Measurements from ENCODE around the gene HSD11B1L. TPM values are rescaled to one million over a fixed set of nuclear protein-coding genes. Genes with fewer than 3 reads are reported as not detected.

HSD11B1L gene
- total RNA-seq, 4 donors from 2014 or later = 7.3 to 30.4 (median 15.8) TPM

DNA sequence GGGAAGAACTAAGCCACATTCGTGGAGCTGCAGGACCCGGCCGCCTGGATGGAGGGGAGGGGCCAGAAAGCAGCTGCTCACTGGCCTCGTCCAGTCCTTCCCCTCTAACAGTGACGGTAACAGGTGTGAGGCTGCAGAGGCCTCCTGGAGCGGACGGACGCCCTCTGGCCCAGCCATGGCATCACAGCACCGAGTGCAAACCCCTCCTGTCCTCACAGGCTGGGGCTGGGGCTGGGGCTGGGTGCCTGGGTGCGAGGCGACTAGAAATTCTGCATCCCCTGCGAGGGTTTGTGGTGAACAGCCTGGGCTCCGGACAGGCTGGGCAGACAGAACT is 4.1 kb upstream of the HSD11B1L start:
- no peaks in the 10 kb centered on the region for H3K9me3 ChIP-seq
- 83 to 86% methylated on average over 10 to 12 of the region's 13 CpGs for WGBS, 2 donors
- H3K27me3 ChIP-seq = no peaks in the 10 kb centered on the region
- no peak for TF ChIP-seq POLR2A (IDR thresholded peaks at IDR 0.05)
- TF ChIP-seq, protein P1, sequence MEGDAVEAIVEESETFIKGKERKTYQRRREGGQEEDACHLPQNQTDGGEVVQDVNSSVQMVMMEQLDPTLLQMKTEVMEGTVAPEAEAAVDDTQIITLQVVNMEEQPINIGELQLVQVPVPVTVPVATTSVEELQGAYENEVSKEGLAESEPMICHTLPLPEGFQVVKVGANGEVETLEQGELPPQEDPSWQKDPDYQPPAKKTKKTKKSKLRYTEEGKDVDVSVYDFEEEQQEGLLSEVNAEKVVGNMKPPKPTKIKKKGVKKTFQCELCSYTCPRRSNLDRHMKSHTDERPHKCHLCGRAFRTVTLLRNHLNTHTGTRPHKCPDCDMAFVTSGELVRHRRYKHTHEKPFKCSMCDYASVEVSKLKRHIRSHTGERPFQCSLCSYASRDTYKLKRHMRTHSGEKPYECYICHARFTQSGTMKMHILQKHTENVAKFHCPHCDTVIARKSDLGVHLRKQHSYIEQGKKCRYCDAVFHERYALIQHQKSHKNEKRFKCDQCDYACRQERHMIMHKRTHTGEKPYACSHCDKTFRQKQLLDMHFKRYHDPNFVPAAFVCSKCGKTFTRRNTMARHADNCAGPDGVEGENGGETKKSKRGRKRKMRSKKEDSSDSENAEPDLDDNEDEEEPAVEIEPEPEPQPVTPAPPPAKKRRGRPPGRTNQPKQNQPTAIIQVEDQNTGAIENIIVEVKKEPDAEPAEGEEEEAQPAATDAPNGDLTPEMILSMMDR (IDR thresholded peaks at IDR 0.05) = no peak
- no peak overlapping the region for H3K27ac ChIP-seq
- no peak overlapping the region for H3K4me3 ChIP-seq (replicated peaks in 1 of 3)
- peaks cover 8 to 15% of the 10 kb centered on the region in 2 donors for H3K4me1 ChIP-seq
- H3K36me3 ChIP-seq = no peaks in the 10 kb centered on the region
- intact Hi-C loops (cut with DNase I) = no loop called here
- DNase-seq = no peak

DNA sequence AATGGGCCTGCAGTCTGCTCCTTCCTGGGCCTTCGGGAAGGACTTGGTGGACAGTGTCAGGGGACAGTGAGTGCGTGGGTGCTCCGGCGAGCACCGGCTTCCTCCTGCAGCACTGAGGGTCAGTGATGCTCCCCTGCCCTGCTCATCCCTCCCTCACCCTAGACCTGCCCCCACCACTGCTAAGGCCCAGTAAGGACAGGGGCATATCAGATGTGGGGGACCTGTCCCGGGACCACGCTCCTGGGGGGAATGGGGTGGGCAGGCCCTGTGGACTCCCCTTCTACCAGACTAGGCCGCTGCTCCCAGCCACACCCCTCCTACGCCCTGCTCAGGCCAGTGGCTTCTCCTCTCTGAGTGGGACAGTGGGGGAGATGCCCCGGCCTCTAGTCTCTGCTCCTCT is 3.7 kb upstream of the HSD11B1L start:
- H3K27me3 ChIP-seq = no peaks in the 10 kb centered on the region
- H3K27ac ChIP-seq = no peak overlapping the region
- intact Hi-C loops (cut with DNase I) = no loop called here
- DNase-seq = no peak
- WGBS, 2 donors = 93 to 96% methylated on average over 5 of the region's 10 CpGs
- H3K36me3 ChIP-seq = no peaks in the 10 kb centered on the region
- no peak overlapping the region for H3K4me3 ChIP-seq (replicated peaks in 1 of 3)
- no peak for TF ChIP-seq POLR2A (IDR thresholded peaks at IDR 0.05)
- TF ChIP-seq, protein P1 (IDR thresholded peaks at IDR 0.05) = no peak
- peaks cover 8 to 15% of the 10 kb centered on the region in 2 donors for H3K4me1 ChIP-seq
- no peaks in the 10 kb centered on the region for H3K9me3 ChIP-seq

DNA sequence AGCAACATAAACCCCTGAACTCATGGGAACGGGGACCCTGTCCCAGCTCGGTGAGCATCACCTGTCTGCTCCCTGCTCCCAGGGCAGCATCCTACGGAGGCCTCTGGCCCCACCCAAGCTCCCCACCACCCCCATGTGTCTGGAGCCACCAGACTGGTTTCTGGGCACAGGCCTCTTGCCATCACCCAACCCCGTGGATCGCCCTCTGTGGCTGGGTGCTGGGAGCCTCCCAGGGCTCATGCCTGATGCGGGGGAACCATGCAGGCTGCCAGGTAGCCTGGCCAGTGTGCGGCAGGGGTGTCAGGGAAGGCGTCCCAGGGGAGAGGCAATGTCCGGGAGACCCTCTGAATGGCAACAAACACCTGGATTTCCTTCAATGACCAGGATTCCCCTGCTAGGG is 3.2 kb upstream of the HSD11B1L start:
- H3K27me3 ChIP-seq = no peaks in the 10 kb centered on the region
- no peak overlapping the region for H3K4me3 ChIP-seq (replicated peaks in 1 of 3)
- H3K4me1 ChIP-seq = peaks cover 8 to 15% of the 10 kb centered on the region in 2 donors
- no peak for DNase-seq
- H3K36me3 ChIP-seq = no peaks in the 10 kb centered on the region
- intact Hi-C loops (cut with DNase I) = no loop called here
- WGBS, 2 donors = 90 to 94% methylated on average over 7 to 8 of the region's 9 CpGs
- H3K27ac ChIP-seq = no peak overlapping the region
- TF ChIP-seq, protein P1 (IDR thresholded peaks at IDR 0.05) = no peak
- TF ChIP-seq POLR2A (IDR thresholded peaks at IDR 0.05) = no peak
- H3K9me3 ChIP-seq = no peaks in the 10 kb centered on the region

DNA sequence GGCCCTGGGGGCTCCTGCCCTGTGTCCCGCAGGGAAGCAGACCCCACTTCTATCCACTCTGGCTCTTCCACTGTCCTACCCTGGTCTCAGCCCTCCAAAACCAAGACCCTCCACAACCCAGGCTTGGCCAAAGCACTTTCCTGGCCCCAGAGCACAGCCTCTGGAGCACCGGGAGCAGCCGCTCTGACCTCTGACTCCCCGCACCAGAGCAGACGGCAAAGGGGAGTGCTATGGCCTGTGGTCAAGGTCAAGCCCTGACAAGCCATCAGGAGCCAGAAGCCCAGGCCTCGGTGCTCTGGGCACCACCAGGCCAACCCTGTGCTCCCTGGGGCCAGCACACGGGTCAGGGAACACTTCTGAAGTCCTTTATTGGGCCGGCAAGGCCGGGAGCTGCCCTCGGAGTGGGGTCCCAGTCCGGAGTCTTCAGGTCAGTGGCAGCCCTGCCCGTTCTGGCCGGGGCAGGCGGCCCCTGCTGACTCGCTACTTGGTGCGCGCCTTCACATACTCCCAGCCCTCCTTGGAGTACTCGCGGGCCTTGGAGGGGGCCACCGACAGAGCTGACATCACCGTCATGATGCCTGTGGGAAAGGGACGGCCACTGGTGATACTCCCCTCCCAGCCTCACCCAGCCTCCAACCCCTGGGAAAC is 2.6 kb upstream of the HSD11B1L start:
- no peak overlapping the region for H3K4me3 ChIP-seq (replicated peaks in 1 of 3)
- DNase-seq = no peak
- 85 to 91% methylated on average over 4 to 14 of the region's 22 CpGs for WGBS, 2 donors
- no peaks in the 10 kb centered on the region for H3K36me3 ChIP-seq
- intact Hi-C loops (cut with DNase I) = no loop called here
- H3K27ac ChIP-seq = no peak overlapping the region
- H3K4me1 ChIP-seq = peaks cover 8 to 15% of the 10 kb centered on the region in 2 donors
- H3K9me3 ChIP-seq = no peaks in the 10 kb centered on the region
- no peaks in the 10 kb centered on the region for H3K27me3 ChIP-seq
- TF ChIP-seq, protein P1 (IDR thresholded peaks at IDR 0.05) = no peak

DNA sequence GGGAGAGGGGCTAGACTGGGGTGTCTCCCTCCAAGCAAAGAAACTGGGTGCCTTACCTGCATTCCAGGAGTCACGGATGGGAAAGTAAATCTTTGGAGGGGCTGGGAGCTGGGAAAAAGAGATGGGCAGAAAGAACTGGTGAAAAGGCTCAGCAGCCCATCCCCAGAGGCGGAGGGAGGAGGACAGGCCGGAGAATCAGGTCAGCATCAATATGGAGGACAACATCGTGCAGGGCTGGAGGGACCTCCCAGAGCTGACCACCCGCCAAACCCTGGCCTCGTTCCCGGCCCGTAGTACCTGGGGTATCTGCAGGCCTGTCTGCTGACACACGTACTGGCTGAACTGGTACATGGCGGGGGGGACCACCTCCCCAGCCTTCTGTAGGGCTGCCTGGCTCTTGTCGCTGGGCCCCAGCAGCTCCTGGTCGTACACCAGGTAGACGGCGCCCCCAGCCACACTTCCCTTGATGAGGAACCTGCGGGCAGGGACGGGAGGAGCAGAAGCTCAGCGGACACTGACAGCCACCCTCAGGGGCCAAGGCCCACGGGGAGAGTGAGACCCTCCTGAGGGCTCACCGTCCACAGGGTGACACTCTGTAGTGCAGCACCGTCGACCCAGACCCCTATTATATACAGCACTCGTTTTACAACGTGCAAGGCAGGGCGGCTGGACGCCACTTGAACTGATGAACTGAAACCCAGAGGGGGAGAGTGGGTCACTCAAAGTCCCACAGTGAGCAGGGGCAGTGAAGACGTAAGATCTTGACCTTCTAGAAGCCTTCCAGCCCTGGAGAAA is 1.3 kb upstream of the HSD11B1L start:
- H3K27me3 ChIP-seq = no peaks in the 10 kb centered on the region
- no peak for DNase-seq
- intact Hi-C loops (cut with DNase I) = no loop called here
- peaks cover 8 to 15% of the 10 kb centered on the region in 2 donors for H3K4me1 ChIP-seq
- H3K27ac ChIP-seq = peak overlapping the region in 2 of 3 donors; percentile 92 to 96
- no peaks in the 10 kb centered on the region for H3K9me3 ChIP-seq
- H3K36me3 ChIP-seq = no peaks in the 10 kb centered on the region
- 37 to 48% methylated on average over 11 to 13 of the region's 26 CpGs for WGBS, 2 donors
- no peak for TF ChIP-seq POLR2A (IDR thresholded peaks at IDR 0.05)
- TF ChIP-seq, protein P1 (IDR thresholded peaks at IDR 0.05) = no peak
- peak overlapping the region; percentile 93 to 99 (median 98) for H3K4me3 ChIP-seq (replicated peaks in 1 of 3)
